ENCODE measurements around the gene LRBA. TPM values are rescaled to one million over a fixed set of nuclear protein-coding genes. Genes with fewer than 3 reads are reported as not detected.

LRBA gene
- total and polyA plus RNA-seq, 9 of the 15 experiments (the other 6 are each of a cell fraction or from before 2014, with no cell fraction given) = 24.2 to 88.7 (median 59.7) TPM

DNA sequence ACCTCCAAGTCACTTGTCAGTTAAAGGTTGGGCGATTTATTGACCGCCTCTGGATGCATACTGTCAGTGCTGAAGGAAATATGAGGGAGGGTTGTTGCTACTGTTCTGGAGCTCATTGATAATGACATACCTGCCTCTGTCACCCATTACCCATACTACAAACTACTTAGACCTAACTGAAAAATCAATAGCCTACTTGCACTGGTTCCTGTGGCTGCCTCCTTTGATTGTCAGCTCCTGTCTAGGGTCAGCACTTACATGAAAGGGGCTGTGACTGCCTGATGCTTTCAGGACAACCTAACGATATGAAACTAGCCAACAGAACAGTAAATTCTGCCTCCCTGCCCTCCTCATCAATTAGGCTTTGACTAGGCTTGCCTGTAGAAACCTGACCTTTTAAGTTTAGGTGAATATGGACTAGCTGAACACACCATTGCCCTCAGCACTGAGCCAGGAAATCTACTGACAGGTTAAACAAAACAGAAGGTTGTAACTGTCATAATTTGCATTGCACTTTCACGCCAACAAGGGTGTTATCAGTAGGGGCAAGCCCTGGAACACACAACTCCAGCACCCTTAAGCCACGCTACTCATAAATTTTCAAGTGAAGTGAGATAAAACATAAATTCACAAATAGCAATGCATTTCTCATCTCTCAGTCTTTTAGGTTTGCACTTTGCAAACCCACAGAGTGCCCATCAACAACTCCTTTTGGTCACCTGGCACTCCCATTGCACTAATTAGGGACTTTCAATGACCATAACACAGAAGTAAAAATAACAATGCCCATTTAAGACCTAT lies 442.2 kb downstream of the LRBA start (continued):
- TF ChIP-seq, protein P1, sequence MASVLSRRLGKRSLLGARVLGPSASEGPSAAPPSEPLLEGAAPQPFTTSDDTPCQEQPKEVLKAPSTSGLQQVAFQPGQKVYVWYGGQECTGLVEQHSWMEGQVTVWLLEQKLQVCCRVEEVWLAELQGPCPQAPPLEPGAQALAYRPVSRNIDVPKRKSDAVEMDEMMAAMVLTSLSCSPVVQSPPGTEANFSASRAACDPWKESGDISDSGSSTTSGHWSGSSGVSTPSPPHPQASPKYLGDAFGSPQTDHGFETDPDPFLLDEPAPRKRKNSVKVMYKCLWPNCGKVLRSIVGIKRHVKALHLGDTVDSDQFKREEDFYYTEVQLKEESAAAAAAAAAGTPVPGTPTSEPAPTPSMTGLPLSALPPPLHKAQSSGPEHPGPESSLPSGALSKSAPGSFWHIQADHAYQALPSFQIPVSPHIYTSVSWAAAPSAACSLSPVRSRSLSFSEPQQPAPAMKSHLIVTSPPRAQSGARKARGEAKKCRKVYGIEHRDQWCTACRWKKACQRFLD (CRISPR knock-in tag; IDR thresholded peaks at IDR 0.05) = 0 out of 2 replicates have a peak, but pooled peaks have one; percentile 40
- TF ChIP-seq EHMT2 (IDR thresholded peaks at IDR 0.05) (no peak), YBX1 (IDR thresholded peaks at IDR 0.05) (no peak), DPF2 (IDR thresholded peaks at IDR 0.05) (peak; percentile 71; the same call in 1 of the 2 replicates), TOE1 (IDR thresholded peaks at IDR 0.05; ENCODE audit: borderline replicate concordance) (no peak), TOE1 (CRISPR knock-in tag; IDR thresholded peaks at IDR 0.05; ENCODE audit: borderline replicate concordance, low read depth) (no peak), HDAC2 (IDR thresholded peaks at IDR 0.05) (peak; percentile 34), ERF (CRISPR knock-in tag; IDR thresholded peaks at IDR 0.05) (no peak), EP300 (IDR thresholded peaks at IDR 0.05; ENCODE audit: low read length) (peak; percentile 72; the same call in 1 of the 2 replicates), MECOM (CRISPR knock-in tag; IDR thresholded peaks at IDR 0.05) (peak; percentile 51; the same call in 1 of the 2 replicates), GABPB1 (CRISPR knock-in tag; IDR thresholded peaks at IDR 0.05) (peak; percentile 44; the same call in 1 of the 2 replicates), NR2C2 (CRISPR knock-in tag; IDR thresholded peaks at IDR 0.05) (no peak), NR2C2 (tag; IDR thresholded peaks at IDR 0.05) (peak; percentile 23; the same call in 1 of the 2 replicates), TAL1 (IDR thresholded peaks at IDR 0.05) (peak; percentile 50; the same call in 1 of the 2 replicates), ARID1B (IDR thresholded peaks at IDR 0.05) (peak; percentile 81), POLR3A (IDR thresholded peaks at IDR 0.05; ENCODE audit: borderline replicate concordance, extremely low read depth, insufficient read depth, insufficient read length) (no peak), NBN (IDR thresholded peaks at IDR 0.05; ENCODE audit: low read depth) (peak; percentile 29; the same call in 1 of the 2 replicates)
- TF ChIP-seq, protein P2, sequence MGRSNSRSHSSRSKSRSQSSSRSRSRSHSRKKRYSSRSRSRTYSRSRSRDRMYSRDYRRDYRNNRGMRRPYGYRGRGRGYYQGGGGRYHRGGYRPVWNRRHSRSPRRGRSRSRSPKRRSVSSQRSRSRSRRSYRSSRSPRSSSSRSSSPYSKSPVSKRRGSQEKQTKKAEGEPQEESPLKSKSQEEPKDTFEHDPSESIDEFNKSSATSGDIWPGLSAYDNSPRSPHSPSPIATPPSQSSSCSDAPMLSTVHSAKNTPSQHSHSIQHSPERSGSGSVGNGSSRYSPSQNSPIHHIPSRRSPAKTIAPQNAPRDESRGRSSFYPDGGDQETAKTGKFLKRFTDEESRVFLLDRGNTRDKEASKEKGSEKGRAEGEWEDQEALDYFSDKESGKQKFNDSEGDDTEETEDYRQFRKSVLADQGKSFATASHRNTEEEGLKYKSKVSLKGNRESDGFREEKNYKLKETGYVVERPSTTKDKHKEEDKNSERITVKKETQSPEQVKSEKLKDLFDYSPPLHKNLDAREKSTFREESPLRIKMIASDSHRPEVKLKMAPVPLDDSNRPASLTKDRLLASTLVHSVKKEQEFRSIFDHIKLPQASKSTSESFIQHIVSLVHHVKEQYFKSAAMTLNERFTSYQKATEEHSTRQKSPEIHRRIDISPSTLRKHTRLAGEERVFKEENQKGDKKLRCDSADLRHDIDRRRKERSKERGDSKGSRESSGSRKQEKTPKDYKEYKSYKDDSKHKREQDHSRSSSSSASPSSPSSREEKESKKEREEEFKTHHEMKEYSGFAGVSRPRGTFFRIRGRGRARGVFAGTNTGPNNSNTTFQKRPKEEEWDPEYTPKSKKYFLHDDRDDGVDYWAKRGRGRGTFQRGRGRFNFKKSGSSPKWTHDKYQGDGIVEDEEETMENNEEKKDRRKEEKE (IDR thresholded peaks at IDR 0.05; ENCODE audit: borderline replicate concordance in 1 of 2, control insufficient read depth in 1 of 2, low read depth in 2 of 2, low read length in 1 of 2) = no peak
- TF ChIP-seq, protein P3, sequence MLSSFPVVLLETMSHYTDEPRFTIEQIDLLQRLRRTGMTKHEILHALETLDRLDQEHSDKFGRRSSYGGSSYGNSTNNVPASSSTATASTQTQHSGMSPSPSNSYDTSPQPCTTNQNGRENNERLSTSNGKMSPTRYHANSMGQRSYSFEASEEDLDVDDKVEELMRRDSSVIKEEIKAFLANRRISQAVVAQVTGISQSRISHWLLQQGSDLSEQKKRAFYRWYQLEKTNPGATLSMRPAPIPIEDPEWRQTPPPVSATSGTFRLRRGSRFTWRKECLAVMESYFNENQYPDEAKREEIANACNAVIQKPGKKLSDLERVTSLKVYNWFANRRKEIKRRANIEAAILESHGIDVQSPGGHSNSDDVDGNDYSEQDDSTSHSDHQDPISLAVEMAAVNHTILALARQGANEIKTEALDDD (IDR thresholded peaks at IDR 0.05) = peak; percentile 99
- TF ChIP-seq, protein P4, sequence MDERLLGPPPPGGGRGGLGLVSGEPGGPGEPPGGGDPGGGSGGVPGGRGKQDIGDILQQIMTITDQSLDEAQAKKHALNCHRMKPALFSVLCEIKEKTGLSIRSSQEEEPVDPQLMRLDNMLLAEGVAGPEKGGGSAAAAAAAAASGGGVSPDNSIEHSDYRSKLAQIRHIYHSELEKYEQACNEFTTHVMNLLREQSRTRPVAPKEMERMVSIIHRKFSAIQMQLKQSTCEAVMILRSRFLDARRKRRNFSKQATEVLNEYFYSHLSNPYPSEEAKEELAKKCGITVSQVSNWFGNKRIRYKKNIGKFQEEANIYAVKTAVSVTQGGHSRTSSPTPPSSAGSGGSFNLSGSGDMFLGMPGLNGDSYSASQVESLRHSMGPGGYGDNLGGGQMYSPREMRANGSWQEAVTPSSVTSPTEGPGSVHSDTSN (CRISPR knock-in tag; IDR thresholded peaks at IDR 0.05; ENCODE audit: low read depth) = no peak
- TF ChIP-seq, protein P4 (tag; conservative IDR thresholded peaks at IDR 0.05; ENCODE audit: low read depth) = peak; percentile 84

Measured in K562 (cell line).